PC-9 (cell line): ENCODE results near the gene ALB. TPM values are rescaled to one million over a fixed set of nuclear protein-coding genes. Genes with fewer than 3 reads are reported as not detected.
A peak's percentile ranks its signal among the peaks of the same experiment; 100 is the strongest.

Experiments
- BruUV-seq: library from RNA; stranded (reverse); fragments of 400-500 nt; replicated peaks from 2 replicates; lab custom pipeline; 2021; lab: Mats Ljungman, UMichigan
- CTCF ChIA-PET: fragments of 300-600 bp; sonication (Branson Sonifier 250); formaldehyde crosslinking; loops from one replicate; lab custom pipeline; 2022; ENCODE audit warnings: antibody characterized with exemption; lab: Charles Lee
- POLR2A ChIA-PET: fragments of 300-600 bp; sonication (Branson Sonifier 250); formaldehyde crosslinking; loops from one replicate; lab custom pipeline; 2022; ENCODE audit warnings: antibody characterized with exemption; ENCODE audit not compliant: unreplicated experiment; lab: Charles Lee
- DNase-seq, 2 experiments: peaks; one replicate each; pipeline versions ENCODE4 v3.0.0 to v3.0.0-alpha.2; 2015 to 2022; ENCODE audit warnings: mixed read lengths in 1 of 2
- H2AFZ ChIP-seq: fragments of 200-600 bp; sonication (generic); 2 replicates; pipeline ENCODE4 v1.8.1; 2017; ENCODE audit warnings: antibody characterized with exemption
- H3F3A ChIP-seq: fragments of 200-600 bp; sonication (generic); 2 replicates; pipeline ENCODE4 v1.8.1; 2017; ENCODE audit warnings: antibody characterized with exemption, mild to moderate bottlenecking, low read depth; ENCODE audit not compliant: insufficient read depth
- H3K27ac ChIP-seq: fragments of 200-600 bp; sonication (generic); 2 replicates; pipeline ENCODE4 v1.6.1; 2016; ENCODE audit warnings: mixed run types
- H3K27me3 ChIP-seq: fragments of 200-600 bp; sonication (generic); 2 replicates; pipeline ENCODE4 v1.6.1; 2016; ENCODE audit warnings: low read depth, mixed run types; ENCODE audit not compliant: insufficient read depth
- H3K36me3 ChIP-seq: fragments of 200-600 bp; sonication (generic); 2 replicates; pipeline ENCODE4 v1.6.1; 2016; ENCODE audit warnings: low read depth, mixed run types
- H3K4me1 ChIP-seq: fragments of 200-600 bp; sonication (generic); replicated peaks from 2 replicates; pipeline ENCODE4 v1.6.1; 2016; ENCODE audit warnings: mixed run types; ENCODE audit not compliant: insufficient read depth
- H3K4me2 ChIP-seq: fragments of 200-600 bp; sonication (generic); 2 replicates; pipeline ENCODE4 v1.6.1; 2017; ENCODE audit warnings: mixed run types
- H3K4me3 ChIP-seq: fragments of 200-600 bp; sonication (generic); 2 replicates; pipeline ENCODE4 v1.6.1; 2016; ENCODE audit warnings: mixed run types
- H3K79me2 ChIP-seq: fragments of 200-600 bp; sonication (generic); 2 replicates; pipeline ENCODE4 v1.6.1; 2017; ENCODE audit warnings: low read depth, mixed run types
- H3K9me2 ChIP-seq: fragments of 200-600 bp; sonication (generic); 2 replicates; pipeline ENCODE4 v1.8.1; 2017; ENCODE audit warnings: mild to moderate bottlenecking; ENCODE audit not compliant: insufficient read depth
- H3K9me3 ChIP-seq: fragments of 200-600 bp; sonication (generic); 2 replicates; pipeline ENCODE4 v1.8.1; 2016; ENCODE audit warnings: low read depth; ENCODE audit not compliant: insufficient read depth
- H4K20me1 ChIP-seq: fragments of 200-600 bp; sonication (generic); 2 replicates; pipeline ENCODE4 v1.8.1; 2017; ENCODE audit not compliant: insufficient read depth
- EZH2 ChIP-seq: fragments of 200-600 bp; sonication (generic); IDR thresholded peaks from 2 replicates; pipeline ENCODE4 v1.8.0; 2017; ENCODE audit warnings: antibody characterized with exemption, low read depth
- intact Hi-C: fragments of 100-400 bp; cut with micrococcal nuclease; formaldehyde crosslinking; loops from one replicate; pipeline ENCODE4 v1.10.0; 2022; ENCODE audit not compliant: unreplicated experiment
- total RNA-seq: library from RNA; stranded (reverse); gene quantifications from 2 replicates; pipeline ENCODE4 v1.2.3, GENCODE V29; 2021
- TF ChIP-seq, protein P1 (sequence below): fragments of 200-600 bp; sonication (generic); conservative IDR thresholded peaks from 2 replicates; pipeline ENCODE4 v1.6.1; 2017; ENCODE audit warnings: mixed run types, antibody characterized with exemption, mild to moderate bottlenecking, moderate library complexity

Gene ALB
- total RNA-seq, 1 experiment from 2014 or later: not detected

DNA sequence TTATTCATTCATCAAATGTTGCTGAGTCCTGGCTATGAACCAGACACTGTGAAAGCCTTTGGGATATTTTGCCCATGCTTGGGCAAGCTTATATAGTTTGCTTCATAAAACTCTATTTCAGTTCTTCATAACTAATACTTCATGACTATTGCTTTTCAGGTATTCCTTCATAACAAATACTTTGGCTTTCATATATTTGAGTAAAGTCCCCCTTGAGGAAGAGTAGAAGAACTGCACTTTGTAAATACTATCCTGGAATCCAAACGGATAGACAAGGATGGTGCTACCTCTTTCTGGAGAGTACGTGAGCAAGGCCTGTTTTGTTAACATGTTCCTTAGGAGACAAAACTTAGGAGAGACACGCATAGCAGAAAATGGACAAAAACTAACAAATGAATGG is 30.2 kb downstream of the ALB start:
- Histone ChIP-seq H3K9me2 (no peaks in the 10 kb centered on the region; the same call in 1 of the 2 replicates), H3F3A (no peaks in the 10 kb centered on the region), H3K27me3 (no peaks in the 10 kb centered on the region), H3K9me3 (no peaks in the 10 kb centered on the region; the same call in 1 of the 2 replicates), H3K36me3 (no peaks in the 10 kb centered on the region), H2AFZ (no peak overlapping the region), H3K4me2 (no peak overlapping the region), H3K4me3 (no peak overlapping the region), H3K79me2 (no peaks in the 10 kb centered on the region), H3K4me1 (no peaks in the 10 kb centered on the region), H4K20me1 (no peaks in the 10 kb centered on the region), H3K27ac (no peak overlapping the region)
- no TSS peak for BruUV-seq
- ChIA-PET POLR2A (no interaction called here), CTCF (no interaction called here)
- intact Hi-C loops: no loop called here
- TF ChIP-seq, protein P1, sequence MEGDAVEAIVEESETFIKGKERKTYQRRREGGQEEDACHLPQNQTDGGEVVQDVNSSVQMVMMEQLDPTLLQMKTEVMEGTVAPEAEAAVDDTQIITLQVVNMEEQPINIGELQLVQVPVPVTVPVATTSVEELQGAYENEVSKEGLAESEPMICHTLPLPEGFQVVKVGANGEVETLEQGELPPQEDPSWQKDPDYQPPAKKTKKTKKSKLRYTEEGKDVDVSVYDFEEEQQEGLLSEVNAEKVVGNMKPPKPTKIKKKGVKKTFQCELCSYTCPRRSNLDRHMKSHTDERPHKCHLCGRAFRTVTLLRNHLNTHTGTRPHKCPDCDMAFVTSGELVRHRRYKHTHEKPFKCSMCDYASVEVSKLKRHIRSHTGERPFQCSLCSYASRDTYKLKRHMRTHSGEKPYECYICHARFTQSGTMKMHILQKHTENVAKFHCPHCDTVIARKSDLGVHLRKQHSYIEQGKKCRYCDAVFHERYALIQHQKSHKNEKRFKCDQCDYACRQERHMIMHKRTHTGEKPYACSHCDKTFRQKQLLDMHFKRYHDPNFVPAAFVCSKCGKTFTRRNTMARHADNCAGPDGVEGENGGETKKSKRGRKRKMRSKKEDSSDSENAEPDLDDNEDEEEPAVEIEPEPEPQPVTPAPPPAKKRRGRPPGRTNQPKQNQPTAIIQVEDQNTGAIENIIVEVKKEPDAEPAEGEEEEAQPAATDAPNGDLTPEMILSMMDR: peak; percentile 53
- no peak for TF ChIP-seq EZH2
- no peak for DNase-seq

DNA sequence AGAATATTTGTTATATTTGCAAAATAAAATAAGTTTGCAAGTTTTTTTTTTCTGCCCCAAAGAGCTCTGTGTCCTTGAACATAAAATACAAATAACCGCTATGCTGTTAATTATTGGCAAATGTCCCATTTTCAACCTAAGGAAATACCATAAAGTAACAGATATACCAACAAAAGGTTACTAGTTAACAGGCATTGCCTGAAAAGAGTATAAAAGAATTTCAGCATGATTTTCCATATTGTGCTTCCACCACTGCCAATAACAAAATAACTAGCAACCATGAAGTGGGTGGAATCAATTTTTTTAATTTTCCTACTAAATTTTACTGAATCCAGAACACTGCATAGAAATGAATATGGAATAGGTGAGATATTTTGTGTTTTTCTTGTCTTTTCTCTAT is 31.9 kb downstream of the ALB start, which contains the start of gene AFP:
Gene AFP, plus strand, starts transcription at position 238 of the 400 bp plus-strand sequence. Its CDS starts 42 bp downstream, at position 280.
- no peaks in the 10 kb centered on the region; the same call in 1 of the 2 replicates for H3K9me3 ChIP-seq
- no peak within 1 kb of the TSS for H3K4me2 ChIP-seq
- no peaks in the 10 kb centered on the region for H3K79me2 ChIP-seq
- H2AFZ ChIP-seq: no peak within 1 kb of the TSS
- no peaks in the 10 kb centered on the region for H3F3A ChIP-seq
- no TSS peak for BruUV-seq
- H3K36me3 ChIP-seq: no peaks in the 10 kb centered on the region
- no peak for DNase-seq
- H3K9me2 ChIP-seq: no peaks in the 10 kb centered on the region; the same call in 1 of the 2 replicates
- POLR2A ChIA-PET: no interaction called here
- H3K4me1 ChIP-seq: no peaks in the 10 kb centered on the region
- H3K4me3 ChIP-seq: no peak within 1 kb of the TSS
- H3K27ac ChIP-seq: no peak within 1 kb of the TSS
- intact Hi-C loops: no loop called here
- TF ChIP-seq, protein P1: no peak
- TF ChIP-seq EZH2: no peak
- CTCF ChIA-PET: no interaction called here
- H3K27me3 ChIP-seq: no peaks in the 10 kb centered on the region
- H4K20me1 ChIP-seq: no peaks in the 10 kb centered on the region

DNA sequence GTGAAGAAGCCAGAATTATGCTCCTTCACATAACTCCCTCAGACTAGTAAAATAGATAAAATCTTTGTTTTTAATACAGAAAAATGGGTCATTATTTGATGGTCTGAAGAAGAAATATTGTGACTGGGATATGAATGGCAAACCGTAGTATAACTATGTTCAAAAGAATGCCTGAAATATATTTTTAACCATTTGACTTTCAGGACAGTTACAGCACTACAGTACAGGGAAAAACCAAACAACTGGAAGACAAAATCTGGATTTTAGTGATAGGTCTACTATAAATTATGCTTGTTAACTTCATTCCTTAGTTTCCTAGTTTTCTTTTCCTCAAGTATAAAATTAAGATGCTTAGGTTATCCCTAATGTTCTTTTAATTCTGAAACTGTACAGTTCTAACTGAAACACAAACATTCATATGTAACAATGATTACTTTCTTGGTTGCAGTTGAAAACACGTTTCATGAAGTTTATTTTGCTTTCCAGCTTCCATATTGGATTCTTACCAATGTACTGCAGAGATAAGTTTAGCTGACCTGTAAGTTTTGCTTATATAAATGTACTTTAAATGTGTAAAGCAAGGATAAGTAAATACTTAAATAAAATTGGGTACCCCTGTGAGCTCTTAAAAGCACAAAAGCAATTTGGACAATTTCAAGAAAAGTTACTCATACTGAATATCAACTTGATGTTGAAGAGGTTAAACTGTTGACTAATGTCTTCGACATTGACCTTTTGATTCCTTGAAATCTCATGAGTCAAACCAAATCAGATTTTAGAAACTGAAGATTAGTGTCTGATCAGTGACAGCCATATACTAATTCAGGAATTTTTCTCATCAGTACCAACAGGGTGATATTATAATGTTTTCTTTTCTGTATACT is 32.8 kb downstream of the ALB start:
- Histone ChIP-seq H3K9me2 (no peaks in the 10 kb centered on the region; the same call in 1 of the 2 replicates), H3K79me2 (no peaks in the 10 kb centered on the region), H3K9me3 (no peaks in the 10 kb centered on the region; the same call in 1 of the 2 replicates), H4K20me1 (no peaks in the 10 kb centered on the region), H3K27me3 (no peaks in the 10 kb centered on the region), H2AFZ (no peak overlapping the region), H3K4me3 (no peak overlapping the region), H3K4me2 (no peak overlapping the region), H3F3A (no peaks in the 10 kb centered on the region), H3K27ac (no peak overlapping the region), H3K4me1 (no peaks in the 10 kb centered on the region), H3K36me3 (no peaks in the 10 kb centered on the region)
- no TSS peak for BruUV-seq
- no peak for DNase-seq
- intact Hi-C loops: no loop called here
- ChIA-PET POLR2A (no interaction called here), CTCF (no interaction called here)
- TF ChIP-seq, protein P1: no peak
- TF ChIP-seq EZH2: no peak
